ENCODE measurements around the gene PLEKHA3.
A peak's percentile ranks its signal among the peaks of the same experiment; 100 is the strongest.

The PLEKHA3 gene

DNA sequence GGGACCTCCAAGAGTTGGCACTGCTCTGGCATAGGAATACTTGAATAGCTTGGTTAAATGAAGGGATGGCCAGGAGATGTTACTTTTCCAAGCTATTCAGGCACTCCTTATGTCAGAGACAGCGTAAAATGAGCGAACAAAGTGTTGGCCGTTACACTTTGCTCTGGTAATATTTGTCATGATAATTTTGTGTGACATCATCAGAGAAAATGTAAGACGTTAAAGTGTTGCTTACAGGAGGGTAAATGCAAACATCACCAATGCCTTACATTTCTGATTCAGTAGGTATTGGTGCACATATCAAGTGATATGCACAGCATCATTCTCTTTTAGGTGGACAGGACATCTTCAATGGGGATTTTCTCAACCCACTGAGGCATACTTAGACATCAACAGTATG is 46.0 kb downstream of the PLEKHA3 start:
- no peak for DNase-seq

DNA sequence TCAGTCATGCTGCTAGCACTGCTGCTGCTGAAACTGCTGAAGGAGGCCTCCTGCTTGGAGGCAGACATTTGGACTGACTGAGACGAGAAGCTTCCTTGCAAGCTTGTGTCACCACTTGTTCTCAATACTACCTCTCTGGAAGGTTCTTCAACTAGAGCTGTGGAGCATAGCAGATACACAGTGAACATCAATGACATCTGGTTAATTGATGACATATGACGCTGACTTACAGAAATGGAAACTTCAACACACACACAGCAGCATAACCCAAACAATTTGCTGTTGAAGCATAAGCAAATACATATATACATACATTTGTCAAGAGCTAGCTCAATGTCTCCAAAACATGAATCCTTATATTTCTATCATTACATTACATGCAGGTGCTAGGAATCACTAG is 47.3 kb downstream of the PLEKHA3 start:
- no peak for DNase-seq

DNA sequence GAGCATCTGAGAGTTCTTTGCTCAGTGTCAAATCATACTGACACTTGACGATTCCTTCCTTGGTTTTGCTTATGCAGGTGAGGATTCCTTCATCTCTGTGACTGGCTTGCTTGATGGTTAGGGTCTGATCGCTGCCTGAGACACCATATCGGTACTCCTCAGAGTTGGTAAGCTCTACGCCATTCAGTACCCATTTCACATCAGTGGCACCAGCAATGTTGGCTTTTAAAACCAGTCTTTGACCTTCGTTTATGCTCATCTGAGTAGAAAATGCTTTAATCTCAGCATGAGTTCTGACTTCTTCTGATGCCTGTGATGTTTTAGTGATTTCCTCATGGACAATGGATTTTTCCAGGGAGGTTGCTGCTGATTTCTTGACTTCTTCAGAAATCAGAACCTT is 48.4 kb downstream of the PLEKHA3 start:
- DNase-seq = no peak

DNA sequence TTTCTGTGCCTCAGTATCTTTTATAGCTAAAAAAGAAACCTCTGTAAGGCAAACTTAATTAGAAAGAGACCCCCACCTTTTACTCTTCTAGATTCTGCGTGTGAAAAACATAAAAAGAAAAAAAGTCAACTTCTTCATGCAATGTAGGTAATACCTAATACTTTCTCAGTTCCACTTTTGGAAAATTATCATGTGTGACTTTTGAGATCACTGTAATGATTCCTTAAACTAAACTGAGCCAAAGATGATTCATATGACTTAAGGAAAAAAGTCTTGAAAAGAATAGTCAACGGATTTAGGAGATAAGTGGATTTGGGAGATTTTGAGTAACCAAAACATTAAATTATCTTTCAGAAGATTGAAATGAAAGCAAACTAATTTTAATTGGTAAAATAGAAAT is 48.9 kb downstream of the PLEKHA3 start:
- no peak for DNase-seq

DNA sequence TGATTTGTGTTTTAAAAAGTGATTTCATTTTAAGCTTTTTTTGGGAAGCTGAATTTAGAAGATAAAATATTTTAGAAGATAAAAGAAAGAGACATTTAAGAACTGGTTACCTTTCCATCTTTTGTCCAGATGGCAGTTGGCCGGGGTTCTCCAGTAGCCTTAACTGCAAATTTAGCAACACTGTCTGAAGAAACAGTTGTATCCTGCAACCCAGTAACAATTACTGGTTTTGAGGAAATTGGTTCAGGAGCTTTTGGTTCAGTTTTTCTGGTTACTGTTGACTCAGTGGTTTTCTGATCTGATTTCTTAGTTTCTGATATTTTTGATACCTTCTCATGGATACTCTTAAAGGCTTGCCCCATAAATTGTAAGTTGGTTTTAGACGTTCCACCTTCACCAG is 49.9 kb downstream of the PLEKHA3 start:
- no peak for DNase-seq

DNA sequence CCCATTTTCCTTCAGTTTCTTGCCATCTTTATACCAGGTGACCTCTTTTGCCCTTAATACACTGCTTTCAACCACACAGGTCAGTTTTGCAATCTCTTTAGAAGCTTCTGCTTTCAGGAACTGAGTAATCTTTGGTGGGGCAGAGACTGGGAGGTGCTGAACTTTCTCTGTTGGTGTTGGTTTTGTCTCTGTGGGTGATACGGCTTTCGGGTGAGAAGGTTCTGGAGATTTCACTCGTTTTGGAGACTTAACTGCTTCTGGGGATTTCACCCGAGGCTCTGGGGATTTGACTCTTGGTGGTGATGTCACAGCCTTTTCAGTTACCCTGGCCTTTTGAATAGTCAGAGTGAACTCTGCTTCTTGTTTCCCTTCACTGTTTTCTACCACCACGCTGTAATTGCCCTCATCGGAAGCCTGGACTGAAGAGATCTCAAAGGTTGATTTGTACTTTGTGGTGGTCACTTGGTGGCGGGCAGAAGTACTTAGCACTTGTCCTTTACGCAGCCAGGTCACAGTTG is 50.4 kb downstream of the PLEKHA3 start:
- peak; percentile 10 for DNase-seq

DNA sequence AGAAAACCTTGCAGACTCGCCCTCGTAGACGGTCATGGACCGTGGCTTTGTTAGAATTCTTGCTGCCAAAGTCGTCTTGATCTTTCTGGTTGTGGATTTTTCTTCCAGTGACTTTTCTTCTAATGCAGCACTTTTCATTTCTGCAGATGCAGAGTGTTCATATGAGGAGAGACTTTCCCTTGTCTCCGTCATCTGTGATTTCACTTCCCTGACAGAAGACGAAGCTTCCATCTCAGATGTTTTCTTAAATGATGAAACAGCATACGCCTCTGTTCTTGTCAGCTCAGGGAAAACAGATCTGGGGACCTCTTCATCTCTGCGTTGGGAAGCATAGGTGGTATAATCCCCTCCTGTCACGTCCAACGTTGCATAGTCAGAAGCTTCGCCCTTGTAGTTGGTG is 50.9 kb downstream of the PLEKHA3 start:
- DNase-seq = no peak

DNA sequence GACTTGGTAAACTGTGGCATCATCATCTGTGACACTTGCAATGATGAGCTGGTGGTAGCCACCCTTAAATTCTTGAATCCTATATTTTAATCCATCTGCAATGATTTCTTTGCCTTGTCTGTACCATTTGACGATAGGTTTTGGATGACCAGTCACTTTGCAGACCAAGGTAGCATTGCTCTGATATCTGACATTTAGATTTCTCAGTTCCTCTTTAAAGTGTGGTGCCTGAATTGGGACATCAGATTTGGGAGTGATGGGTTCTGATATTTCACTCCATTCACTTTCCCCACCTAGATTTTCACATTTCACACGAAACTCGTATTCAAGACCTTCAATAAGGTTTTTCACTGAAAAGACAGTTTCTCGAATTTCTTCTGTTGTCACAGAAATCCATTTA is 55.8 kb downstream of the PLEKHA3 start:
- DNase-seq = no peak

DNA sequence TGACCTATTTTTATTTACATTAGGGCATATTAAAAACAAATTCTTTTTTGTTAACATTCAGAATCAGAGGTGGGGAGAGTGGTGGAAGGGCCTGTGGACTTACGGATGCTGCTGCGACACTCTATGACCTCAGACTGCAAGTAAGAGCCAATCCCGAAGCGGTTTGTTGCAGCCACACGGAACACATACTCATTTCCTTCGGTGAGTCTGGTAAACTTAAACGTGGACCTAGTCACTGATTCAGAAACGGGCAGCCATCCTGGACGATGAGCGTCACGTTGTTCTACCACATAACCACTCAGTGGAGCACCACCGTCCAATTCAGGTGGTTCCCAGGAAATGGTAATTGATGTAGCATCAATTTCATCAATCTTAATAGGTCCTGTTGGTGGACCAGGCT is 61.9 kb downstream of the PLEKHA3 start:
- no peak for DNase-seq

DNA sequence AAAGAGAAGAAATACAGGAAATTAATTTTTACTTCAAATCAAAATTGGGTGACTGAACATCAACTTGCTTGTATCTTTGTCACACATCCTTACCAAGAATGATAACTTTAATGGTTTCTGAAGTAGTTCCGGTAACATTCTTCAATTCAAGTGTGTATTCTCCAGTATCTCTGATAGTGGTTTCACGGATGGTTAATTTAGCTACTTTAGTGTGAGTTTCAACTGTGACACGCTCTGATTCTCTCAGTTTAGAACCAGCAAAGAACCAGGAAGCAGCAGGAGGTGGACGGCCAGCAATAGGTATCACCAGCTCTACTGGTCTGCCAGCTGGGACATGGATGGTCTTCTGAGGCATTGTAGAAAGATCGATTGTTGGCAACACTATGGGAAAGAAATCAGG is 62.3 kb downstream of the PLEKHA3 start:
- no peak for DNase-seq

DNA sequence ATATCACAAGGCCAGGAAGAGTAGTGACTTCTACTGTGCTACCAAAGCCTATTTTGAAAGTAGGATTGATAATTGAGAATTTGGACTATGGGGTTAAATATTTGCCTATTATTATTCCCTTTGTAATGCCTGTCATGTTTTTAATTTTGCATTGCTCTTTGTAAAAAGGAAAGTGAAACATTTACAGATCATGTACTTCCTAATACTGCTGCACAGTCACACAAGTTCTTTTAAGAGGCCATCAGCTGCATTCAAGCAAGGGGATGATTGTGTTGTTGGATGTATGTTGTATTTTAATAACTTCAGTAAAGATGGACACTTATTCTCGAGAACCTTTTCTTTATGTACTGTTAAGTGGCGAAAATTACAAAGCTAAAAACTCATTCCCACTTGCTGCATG is 70.1 kb downstream of the PLEKHA3 start:
- no peak for DNase-seq

DNA sequence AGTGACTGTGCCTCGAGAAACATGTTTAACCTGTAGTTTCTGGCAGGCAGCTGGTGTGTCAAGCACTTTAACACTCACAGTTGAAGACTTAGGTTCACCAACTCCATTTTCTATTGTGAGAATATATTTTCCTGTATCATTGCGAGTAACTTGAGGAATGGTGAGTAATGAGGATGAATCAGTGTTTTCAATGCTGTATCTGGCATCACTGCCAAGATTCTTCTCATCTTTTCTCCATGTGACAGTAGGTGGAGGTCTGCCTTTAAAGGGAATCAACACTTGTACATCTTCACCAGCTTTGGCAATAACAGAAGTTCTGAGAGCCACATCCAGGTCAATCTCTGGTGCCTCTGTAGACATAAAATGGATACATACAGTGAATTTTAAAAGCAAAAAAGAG is 72.8 kb downstream of the PLEKHA3 start:
- no peak for DNase-seq
